ENCODE results near the gene BCORL1.

The BCORL1 gene

GRCh38 chrX:130014770-130015169 is 32.3 kb downstream of the BCORL1 start:
- DNase-seq, result no peak

GRCh38 chrX:130015181-130015580 is 32.7 kb downstream of the BCORL1 start:
- DNase-seq, result no peak

DNA sequence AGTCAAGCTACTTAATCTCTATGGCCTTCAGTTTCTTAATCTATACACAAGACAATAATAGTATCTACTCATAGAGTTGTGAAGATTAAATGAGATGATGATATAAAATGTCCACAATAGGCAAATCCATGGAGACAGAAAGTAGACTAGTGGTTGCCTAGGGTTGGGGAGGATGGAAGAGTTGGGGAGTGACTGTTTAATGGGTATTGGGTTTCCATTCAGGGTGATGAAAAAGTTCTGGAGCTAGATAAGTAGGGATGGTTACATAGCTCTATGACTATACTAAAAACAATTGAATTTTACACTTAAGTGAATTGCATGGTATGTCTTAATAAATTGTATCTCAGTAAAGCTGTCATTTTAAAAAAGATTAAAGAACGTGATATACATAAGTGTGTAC is 35.7 kb downstream of the BCORL1 start:
- no peak for DNase-seq

GRCh38 chrX:130020661-130021324 is 38.4 kb downstream of the BCORL1 start:
- no peak for DNase-seq

DNA sequence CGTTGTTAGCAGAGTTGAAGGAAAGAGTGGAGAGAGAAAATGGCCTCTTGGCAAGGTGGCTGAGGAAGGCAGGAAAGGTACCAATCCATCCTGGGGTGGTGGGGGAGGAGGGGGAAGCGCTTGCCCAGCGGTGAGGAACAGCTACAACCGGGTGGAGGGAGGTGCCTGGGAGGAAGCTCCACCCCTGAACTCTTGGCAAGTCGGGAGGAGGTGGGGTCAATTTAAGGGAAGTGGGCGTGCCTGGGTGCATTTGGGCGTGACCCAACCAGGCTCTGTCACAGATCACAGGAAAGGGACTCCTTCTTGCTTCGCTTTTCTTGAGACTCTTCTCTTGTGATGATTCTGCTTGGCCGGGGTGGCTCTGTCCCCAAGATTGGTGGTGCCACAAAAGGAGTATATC is 41.7 kb downstream of the BCORL1 start:
- no peak for DNase-seq

GRCh38 chrX:130025256-130025655 is 42.8 kb downstream of the BCORL1 start:
- no peak for DNase-seq

DNA sequence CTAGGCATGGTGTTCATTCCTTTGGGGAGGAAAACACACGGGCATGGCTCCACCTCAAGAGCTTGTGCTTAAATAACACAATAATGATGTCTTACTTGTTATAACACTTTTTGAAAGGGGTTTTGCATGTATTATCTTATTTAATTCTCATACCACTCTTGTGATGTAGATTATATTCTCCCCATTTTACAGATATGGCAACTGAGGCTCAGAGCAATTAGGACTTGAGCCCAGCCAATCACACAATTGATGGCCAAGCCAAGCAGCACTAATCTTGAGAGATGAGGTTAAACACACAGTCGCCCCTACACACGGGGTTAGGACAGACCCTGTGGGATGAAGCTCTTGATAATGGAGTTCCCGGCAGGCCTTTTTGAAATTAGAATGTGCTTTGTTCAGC is 45.1 kb downstream of the BCORL1 start:
- no peak for DNase-seq

DNA sequence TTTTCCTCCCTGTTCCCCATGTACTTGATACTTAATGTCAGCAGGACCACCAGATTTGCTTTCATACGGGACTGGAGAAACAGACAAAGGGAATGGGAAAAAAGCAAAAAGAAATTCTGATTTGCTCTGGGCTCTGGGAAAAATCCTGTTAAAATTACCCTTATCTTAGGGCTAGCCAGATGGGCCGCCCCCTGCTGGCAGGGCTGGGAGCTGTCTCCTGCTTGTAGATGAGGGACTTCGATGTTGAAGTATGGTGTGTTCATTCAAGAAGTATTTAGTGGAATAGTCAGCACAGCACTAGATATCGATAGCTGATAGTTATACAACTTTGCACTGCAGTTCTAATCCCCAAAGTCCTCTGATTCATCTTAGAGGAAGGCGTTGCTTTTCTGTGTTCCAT is 45.8 kb downstream of the BCORL1 start:
- DNase-seq, result no peak

DNA sequence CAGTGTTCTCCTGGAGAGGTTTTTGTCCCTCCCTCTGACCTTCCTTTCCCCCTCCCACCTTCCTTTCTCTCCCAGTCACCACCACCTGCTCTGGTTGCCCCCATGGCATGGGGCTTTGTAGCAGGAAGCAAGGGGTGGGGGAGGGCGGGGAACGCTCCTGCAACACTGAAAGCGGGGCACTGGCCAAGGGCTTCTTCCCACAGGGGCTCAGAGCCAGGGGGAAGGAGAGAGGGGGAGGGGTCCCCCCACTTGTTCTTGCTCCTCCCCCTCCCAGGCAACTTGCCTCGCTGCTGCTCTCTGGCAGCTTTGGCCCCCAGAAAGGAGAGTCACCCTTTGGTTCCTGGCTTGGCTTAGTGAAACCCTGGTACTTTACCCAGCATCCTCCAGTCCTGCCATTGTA is 48.4 kb downstream of the BCORL1 start:
- DNase-seq, result no peak

- no peak for DNase-seq
Measured at GRCh38 chrX:130032552-130032951, 50.1 kb downstream of the BCORL1 start.

GRCh38 chrX:130034178-130034577 is 51.7 kb downstream of the BCORL1 start:
- DNase-seq, result no peak

GRCh38 chrX:130039847-130040246 is 57.4 kb downstream of the BCORL1 start:
- no peak for DNase-seq

GRCh38 chrX:130047416-130047815 is 65.0 kb downstream of the BCORL1 start:
- DNase-seq, result no peak

DNA sequence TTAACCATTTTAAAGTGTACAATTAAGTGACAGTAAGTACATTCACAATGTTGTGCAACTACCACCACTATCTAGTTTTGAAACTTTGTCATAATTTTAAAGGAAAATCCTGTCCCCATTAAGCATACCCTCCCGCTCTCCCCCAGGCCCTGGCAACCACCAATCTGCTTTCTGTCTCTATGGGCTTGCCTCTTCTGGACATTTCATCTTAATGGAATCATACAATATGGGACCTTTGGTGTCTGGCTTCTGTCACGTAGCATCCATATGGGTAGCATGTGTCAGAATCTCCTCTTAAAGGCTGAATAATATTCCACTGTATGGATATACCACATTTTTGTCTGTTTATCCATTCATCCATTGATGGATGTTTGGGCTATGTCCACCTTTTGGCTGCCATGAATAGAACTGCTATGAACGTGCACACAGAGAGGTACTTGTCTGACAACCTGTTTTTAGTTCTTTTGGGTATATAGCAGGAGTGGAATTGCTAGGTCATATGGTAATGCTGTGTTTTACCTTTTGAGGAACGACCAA is 66.3 kb downstream of the BCORL1 start:
- DNase-seq, result no peak

GRCh38 chrX:130049821-130050220 is 67.4 kb downstream of the BCORL1 start:
- DNase-seq, result no peak

DNA sequence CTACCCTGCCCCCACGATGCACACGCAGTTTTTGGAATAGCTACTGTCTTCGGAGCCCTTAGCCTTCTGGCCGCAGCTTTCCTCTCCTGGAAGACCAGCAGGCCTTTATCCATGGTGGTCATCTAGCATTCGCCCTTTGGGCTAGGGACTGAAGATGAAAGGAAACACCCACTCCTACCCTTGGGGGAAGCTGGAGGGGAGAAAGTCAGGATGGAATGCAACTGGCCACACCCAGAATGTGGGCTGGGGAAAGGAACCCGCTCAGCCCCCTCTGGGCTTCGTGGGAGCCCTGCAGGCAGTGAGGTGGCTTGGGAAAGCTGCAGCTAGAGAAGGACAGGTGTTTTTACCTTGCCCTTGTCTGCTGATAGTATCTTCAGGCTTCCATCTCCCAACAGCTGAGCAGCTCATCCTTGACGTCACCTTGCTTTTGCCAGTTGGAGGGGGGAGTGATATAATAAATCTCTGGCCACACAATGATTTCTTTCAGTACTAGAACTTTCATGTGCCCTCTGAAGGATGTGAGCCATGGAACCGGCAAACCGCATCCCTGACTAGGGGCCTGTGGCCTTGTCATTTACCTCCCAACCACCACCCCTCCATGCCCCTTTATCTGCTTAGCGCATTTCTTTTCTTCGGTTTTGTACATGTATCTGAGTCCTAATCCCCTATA is 68.9 kb downstream of the BCORL1 start:
- no peak for DNase-seq

DNA sequence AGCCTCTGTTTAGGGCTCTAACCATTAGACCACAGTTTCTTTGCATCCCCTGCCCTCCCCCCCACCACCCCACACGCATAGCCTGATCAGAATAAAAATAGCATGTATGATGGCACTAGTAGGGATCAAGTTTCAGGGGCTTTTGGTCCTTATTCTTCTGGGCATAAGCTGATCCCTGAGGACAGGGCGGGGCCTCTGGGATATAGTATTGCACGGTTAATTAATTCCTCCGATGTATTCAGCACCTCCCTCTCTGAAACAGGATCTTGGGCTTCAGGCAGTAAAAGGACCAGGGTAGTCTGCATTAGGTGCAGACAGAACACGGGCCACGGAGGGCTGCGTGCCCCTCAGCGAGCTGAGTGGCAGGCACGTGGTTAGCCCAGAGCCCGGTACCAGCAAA is 70.8 kb downstream of the BCORL1 start:
- no peak for DNase-seq

- no peak for DNase-seq
Measured at GRCh38 chrX:130055103-130055502, 72.7 kb downstream of the BCORL1 start.

GRCh38 chrX:130055899-130056298 is 73.5 kb downstream of the BCORL1 start:
- DNase-seq, result no peak

DNA sequence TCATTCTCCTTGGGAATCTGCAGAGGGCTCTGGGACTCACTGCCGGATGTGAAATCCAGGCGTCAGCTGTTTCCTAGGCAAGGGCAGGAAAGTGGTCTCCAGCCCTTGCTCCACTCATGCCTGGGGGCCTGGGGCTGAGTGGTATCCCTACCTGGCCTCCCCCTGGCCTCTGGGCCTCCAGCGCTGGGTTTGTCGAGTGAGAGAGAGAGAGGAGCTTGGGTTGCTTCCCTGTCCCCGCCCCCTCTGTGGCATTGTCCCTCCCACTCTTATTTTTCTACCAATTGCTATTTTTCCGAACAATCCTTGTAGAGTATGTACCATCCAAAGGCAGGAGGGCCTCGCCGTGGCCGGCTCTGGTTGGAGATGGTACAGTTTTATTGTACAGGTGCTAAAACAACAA is 74.8 kb downstream of the BCORL1 start:
- no peak for DNase-seq

DNA sequence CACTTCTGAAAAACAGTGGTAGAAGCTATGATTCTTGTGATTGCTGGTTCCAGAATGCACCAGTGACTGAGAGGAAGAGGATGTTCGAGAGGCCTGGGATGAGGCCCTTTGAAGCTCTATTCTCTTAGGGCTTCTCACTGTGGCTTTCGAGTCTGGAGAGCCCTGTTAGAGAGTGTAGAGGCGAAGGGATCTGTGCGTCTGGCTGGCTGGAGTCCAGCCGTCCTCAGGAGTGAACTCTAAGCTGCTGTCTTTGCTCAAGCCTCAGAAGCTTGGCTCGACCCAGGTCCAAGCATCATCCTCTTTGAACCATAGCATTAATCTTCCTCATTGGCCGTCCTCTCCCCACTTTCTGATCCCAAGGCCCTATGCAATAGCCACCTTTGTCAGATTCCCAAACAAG is 76.2 kb downstream of the BCORL1 start:
- DNase-seq, result no peak

- DNase-seq, result peak; percentile 23
Measured at GRCh38 chrX:130060122-130061069, 78.0 kb downstream of the BCORL1 start.

DNA sequence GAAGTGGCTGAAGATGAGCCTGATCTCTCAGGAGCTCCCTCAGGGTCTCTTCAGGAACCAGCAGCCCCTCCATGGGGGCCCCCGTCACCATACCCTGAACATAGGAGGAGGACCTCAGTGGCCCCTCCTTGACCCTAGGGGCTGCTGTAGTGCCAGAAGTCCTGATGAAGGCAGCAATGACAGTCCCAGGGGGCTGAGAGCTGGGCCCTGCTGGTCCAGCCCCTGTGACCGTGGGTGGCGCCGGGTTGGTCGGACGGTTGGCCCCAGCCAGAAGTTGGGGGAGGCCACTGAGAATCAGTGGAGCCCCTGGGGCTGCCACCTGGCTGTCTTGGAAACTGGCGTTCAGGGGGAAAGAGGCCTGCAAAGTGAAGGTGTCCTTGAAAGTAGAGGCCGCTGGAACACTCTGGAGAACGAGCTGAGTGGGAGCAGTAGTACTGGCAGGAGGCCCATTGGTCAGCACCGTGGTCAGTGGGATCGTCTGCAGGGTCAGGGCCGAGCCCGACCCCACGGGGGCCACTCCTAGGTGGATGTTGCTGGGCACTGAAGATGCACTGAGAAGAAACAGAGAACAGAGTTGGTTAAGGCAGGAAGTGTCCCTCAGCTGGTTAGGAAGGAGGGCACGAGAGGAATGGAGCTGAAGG is 84.7 kb downstream of the BCORL1 start:
- DNase-seq, result no peak

Data from NCI-H1417 treated with DMSO at 0.1 percent for 48 hours (cell line).